GM19467 (cell line): ENCODE measurements around the gene C2CD3.
"Not testable (repeated sequence)": the region's sequence is repeated elsewhere in the genome, so short reads cannot be mapped to it uniquely, and the experiment has no call there.

ENCODE experiments used
- ATAC-seq: cut with Tn5 transposase; IDR thresholded peaks from one replicate; pipeline ENCODE4 v1.9.1; 2021; ENCODE audit warnings: mild to moderate bottlenecking, moderate library complexity; ENCODE audit not compliant: unreplicated experiment

The C2CD3 gene

GRCh38 chr11:74005721-74006517 is 164.9 kb downstream of the C2CD3 start:
- ATAC-seq, result no peak

GRCh38 chr11:74004759-74005615 is 165.8 kb downstream of the C2CD3 start:
- ATAC-seq, result no peak

GRCh38 chr11:74004046-74004695 is 166.6 kb downstream of the C2CD3 start:
- no peak for ATAC-seq

- no peak for ATAC-seq
Observed at GRCh38 chr11:74002832-74003231, 168.0 kb downstream of the C2CD3 start.

GRCh38 chr11:74001822-74002286 is 168.9 kb downstream of the C2CD3 start:
- no peak for ATAC-seq

- ATAC-seq, result no peak
Observed at GRCh38 chr11:74000307-74001133, 170.3 kb downstream of the C2CD3 start.

- ATAC-seq, result no peak
Observed at GRCh38 chr11:73999581-74000306, 171.1 kb downstream of the C2CD3 start.

GRCh38 chr11:73998846-73999575 is 171.8 kb downstream of the C2CD3 start:
- ATAC-seq, result no peak

- no peak for ATAC-seq
Observed at GRCh38 chr11:73997120-73997770, 173.6 kb downstream of the C2CD3 start.

- ATAC-seq, result no peak
Observed at GRCh38 chr11:73996161-73996747, 174.5 kb downstream of the C2CD3 start.

GRCh38 chr11:73995731-73996130 is 175.1 kb downstream of the C2CD3 start:
- ATAC-seq, result no peak

- ATAC-seq, result no peak
Observed at GRCh38 chr11:73995247-73995646, 175.6 kb downstream of the C2CD3 start.

- ATAC-seq, result no peak
Observed at GRCh38 chr11:73991471-73992006, 179.3 kb downstream of the C2CD3 start.

- no peak for ATAC-seq
Observed at GRCh38 chr11:73990730-73991129, 180.1 kb downstream of the C2CD3 start.

GRCh38 chr11:73989156-73989555 is 181.6 kb downstream of the C2CD3 start:
- ATAC-seq, result no peak

- no peak for ATAC-seq
Observed at GRCh38 chr11:73988227-73988626, 182.6 kb downstream of the C2CD3 start.

GRCh38 chr11:73985661-73986060 is 185.1 kb downstream of the C2CD3 start:
- ATAC-seq, result not testable (repeated sequence)
